NCI-H2227 (cell line): ENCODE data around the gene GFI1.
A peak's percentile ranks its signal among the peaks of the same experiment; 100 is the strongest.
"Not testable (repeated sequence)": the region's sequence is repeated elsewhere in the genome, so short reads cannot be mapped to it uniquely, and the experiment has no call there.

Source experiments
- DNase-seq: peaks from one replicate; lab custom pipeline; 2025; ENCODE audit not compliant: unreplicated experiment; lab: John Stamatoyannopoulos, UW

The GFI1 gene

GRCh38 chr1:92486251-92487077 is at the start of gene GFI1:
Gene GFI1, minus strand, starts transcription at chr1:92486925. Its CDS starts 3,438 bp downstream, at chr1:92483487.
- peak; percentile 19 for DNase-seq

GRCh38 chr1:92532371-92532770 is 45.6 kb upstream of the GFI1 start:
- DNase-seq, result not testable (repeated sequence)

- not testable (repeated sequence) for DNase-seq
Measured at GRCh38 chr1:92531939-92532338, 45.2 kb upstream of the GFI1 start.

GRCh38 chr1:92527670-92528069 is 40.9 kb upstream of the GFI1 start:
- no peak for DNase-seq

GRCh38 chr1:92524944-92525590 is 38.3 kb upstream of the GFI1 start:
- DNase-seq, result not testable (repeated sequence)

- no peak for DNase-seq
Measured at GRCh38 chr1:92519043-92519442, 32.3 kb upstream of the GFI1 start.

- no peak for DNase-seq
Measured at GRCh38 chr1:92516574-92516973, 29.8 kb upstream of the GFI1 start.

GRCh38 chr1:92515796-92516201 is 29.1 kb upstream of the GFI1 start:
- DNase-seq, result no peak

- no peak for DNase-seq
Measured at GRCh38 chr1:92511541-92511940, 24.8 kb upstream of the GFI1 start.

GRCh38 chr1:92509619-92510018 is 22.9 kb upstream of the GFI1 start:
- DNase-seq, result no peak

- DNase-seq, result no peak
Measured at GRCh38 chr1:92505015-92505692, 18.4 kb upstream of the GFI1 start.

GRCh38 chr1:92504291-92505014 is 17.7 kb upstream of the GFI1 start:
- DNase-seq, result no peak

- DNase-seq, result no peak
Measured at GRCh38 chr1:92503926-92504285, 17.2 kb upstream of the GFI1 start.

GRCh38 chr1:92503043-92503925 is 16.6 kb upstream of the GFI1 start:
- DNase-seq, result no peak

- DNase-seq, result no peak
Measured at GRCh38 chr1:92502247-92502646, 15.5 kb upstream of the GFI1 start.

- DNase-seq, result no peak
Measured at GRCh38 chr1:92500552-92500951, 13.8 kb upstream of the GFI1 start.

- DNase-seq, result no peak
Measured at GRCh38 chr1:92495392-92496063, 8.8 kb upstream of the GFI1 start.

GRCh38 chr1:92494485-92495141 is 7.9 kb upstream of the GFI1 start:
- no peak for DNase-seq

- no peak for DNase-seq
Measured at GRCh38 chr1:92493139-92493538, 6.4 kb upstream of the GFI1 start.
